ENCODE results near the gene TFF3. TPM values are rescaled to one million over a fixed set of nuclear protein-coding genes. Genes with fewer than 3 reads are reported as not detected.

The TFF3 gene
- polyA plus RNA-seq, 1 donor from 2014 or later = not detected

DNA sequence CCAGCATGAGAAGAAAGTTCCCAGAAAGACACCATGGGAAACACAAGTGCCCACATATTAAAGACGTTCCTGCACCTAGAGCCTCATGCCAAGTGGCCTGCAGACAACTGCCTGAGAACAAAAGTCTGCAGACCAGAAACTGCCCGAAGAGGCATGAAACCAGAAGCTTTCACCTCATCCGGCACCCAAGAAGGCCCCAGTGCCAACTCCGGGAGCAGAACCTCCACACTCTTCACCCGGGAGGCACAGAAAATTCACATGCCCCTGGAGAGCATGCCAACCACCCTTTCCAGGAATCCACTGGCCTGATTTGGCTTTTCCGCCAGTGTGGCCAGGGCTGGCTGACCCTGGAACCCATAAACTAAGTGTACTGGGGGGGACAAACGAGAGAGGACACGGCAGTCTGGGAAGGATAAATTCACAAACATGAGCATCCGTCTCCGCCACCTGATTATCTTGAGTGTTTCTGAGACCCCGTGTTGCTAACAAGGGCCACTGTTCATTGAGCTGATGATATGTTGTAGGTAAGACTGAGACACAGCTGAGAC, 28.8 kb upstream of the TFF3 start:
- no peaks in the 10 kb centered on the region for H4K20me1 ChIP-seq (ENCODE audit: insufficient read depth)
- H3K9me2 ChIP-seq (ENCODE audit: insufficient read depth, low read length) = no peaks in the 10 kb centered on the region
- H3K9ac ChIP-seq (ENCODE audit: low read length) = no peak overlapping the region
- no peaks in the 10 kb centered on the region for H3F3A ChIP-seq (ENCODE audit: insufficient read depth, low read length, poor library complexity, severe bottlenecking)
- no peaks in the 10 kb centered on the region for H3K9me3 ChIP-seq (ENCODE audit: low read length)
- H3K27me3 ChIP-seq (ENCODE audit: insufficient read depth, low read depth, low read length) = no peaks in the 10 kb centered on the region
- no peak overlapping the region for H3K27ac ChIP-seq (ENCODE audit: low read length)
- H3K4me3 ChIP-seq (ENCODE audit: low read length) = no peak overlapping the region
- no peak overlapping the region for H3K4me2 ChIP-seq (ENCODE audit: low read length)
- H3K79me2 ChIP-seq (replicated peaks; ENCODE audit: insufficient read depth, low read length) = no peaks in the 10 kb centered on the region
- TF ChIP-seq SMC3 (conservative IDR thresholded peaks at IDR 0.05; ENCODE audit: poor library complexity) (no peak), RAD21 (conservative IDR thresholded peaks at IDR 0.05) (no peak), TAF1 (IDR thresholded peaks at IDR 0.05; ENCODE audit: low read depth) (no peak)
- H3K36me3 ChIP-seq (ENCODE audit: insufficient read depth, low read length) = no peaks in the 10 kb centered on the region
- no peak overlapping the region for H2AFZ ChIP-seq (ENCODE audit: low read depth, low read length)

DNA sequence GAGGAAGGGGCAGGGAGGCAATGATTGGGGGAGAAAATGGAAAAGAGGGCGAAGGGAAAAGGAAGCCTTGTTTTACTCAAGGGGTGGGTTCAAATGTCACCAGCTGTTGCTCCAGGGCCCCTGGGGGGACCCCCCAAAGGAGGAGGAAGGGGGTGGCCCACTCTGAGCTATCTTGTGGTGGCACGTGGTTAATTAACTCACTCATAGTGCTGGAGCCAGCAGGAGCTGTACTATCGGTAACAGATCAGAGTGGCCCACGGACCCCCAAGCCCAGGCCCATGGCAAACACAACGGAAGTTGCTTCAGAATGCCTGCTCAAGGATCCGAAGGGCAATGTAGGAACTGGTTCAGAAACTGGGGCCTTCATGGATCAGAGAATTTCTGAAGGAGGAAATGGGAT, 28.3 kb upstream of the TFF3 start:
- Histone ChIP-seq H3K36me3 (ENCODE audit: insufficient read depth, low read length) (no peaks in the 10 kb centered on the region), H3K27ac (ENCODE audit: low read length) (no peak overlapping the region), H3K9me3 (ENCODE audit: low read length) (no peaks in the 10 kb centered on the region), H3K27me3 (ENCODE audit: insufficient read depth, low read depth, low read length) (no peaks in the 10 kb centered on the region), H2AFZ (ENCODE audit: low read depth, low read length) (no peak overlapping the region), H3K4me3 (ENCODE audit: low read length) (no peak overlapping the region), H4K20me1 (ENCODE audit: insufficient read depth) (no peaks in the 10 kb centered on the region), H3K79me2 (replicated peaks; ENCODE audit: insufficient read depth, low read length) (no peaks in the 10 kb centered on the region), H3K4me2 (ENCODE audit: low read length) (no peak overlapping the region), H3K9me2 (ENCODE audit: insufficient read depth, low read length) (no peaks in the 10 kb centered on the region), H3F3A (ENCODE audit: insufficient read depth, low read length, poor library complexity, severe bottlenecking) (no peaks in the 10 kb centered on the region), H3K9ac (ENCODE audit: low read length) (no peak overlapping the region)
- TF ChIP-seq RAD21 (conservative IDR thresholded peaks at IDR 0.05) = no peak
- no peak for TF ChIP-seq EZH2 (IDR thresholded peaks at IDR 0.05; ENCODE audit: borderline replicate concordance, insufficient read depth, low read length, poor library complexity, severe bottlenecking)
- no peak for TF ChIP-seq POLR2AphosphoS5 (IDR thresholded peaks at IDR 0.05)
- TF ChIP-seq EP300 (conservative IDR thresholded peaks at IDR 0.05; ENCODE audit: poor library complexity, severe bottlenecking) = no peak
- no peak for TF ChIP-seq SMC3 (conservative IDR thresholded peaks at IDR 0.05; ENCODE audit: poor library complexity)
- TF ChIP-seq, protein P1, sequence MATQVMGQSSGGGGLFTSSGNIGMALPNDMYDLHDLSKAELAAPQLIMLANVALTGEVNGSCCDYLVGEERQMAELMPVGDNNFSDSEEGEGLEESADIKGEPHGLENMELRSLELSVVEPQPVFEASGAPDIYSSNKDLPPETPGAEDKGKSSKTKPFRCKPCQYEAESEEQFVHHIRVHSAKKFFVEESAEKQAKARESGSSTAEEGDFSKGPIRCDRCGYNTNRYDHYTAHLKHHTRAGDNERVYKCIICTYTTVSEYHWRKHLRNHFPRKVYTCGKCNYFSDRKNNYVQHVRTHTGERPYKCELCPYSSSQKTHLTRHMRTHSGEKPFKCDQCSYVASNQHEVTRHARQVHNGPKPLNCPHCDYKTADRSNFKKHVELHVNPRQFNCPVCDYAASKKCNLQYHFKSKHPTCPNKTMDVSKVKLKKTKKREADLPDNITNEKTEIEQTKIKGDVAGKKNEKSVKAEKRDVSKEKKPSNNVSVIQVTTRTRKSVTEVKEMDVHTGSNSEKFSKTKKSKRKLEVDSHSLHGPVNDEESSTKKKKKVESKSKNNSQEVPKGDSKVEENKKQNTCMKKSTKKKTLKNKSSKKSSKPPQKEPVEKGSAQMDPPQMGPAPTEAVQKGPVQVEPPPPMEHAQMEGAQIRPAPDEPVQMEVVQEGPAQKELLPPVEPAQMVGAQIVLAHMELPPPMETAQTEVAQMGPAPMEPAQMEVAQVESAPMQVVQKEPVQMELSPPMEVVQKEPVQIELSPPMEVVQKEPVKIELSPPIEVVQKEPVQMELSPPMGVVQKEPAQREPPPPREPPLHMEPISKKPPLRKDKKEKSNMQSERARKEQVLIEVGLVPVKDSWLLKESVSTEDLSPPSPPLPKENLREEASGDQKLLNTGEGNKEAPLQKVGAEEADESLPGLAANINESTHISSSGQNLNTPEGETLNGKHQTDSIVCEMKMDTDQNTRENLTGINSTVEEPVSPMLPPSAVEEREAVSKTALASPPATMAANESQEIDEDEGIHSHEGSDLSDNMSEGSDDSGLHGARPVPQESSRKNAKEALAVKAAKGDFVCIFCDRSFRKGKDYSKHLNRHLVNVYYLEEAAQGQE (IDR thresholded peaks at IDR 0.05; ENCODE audit: borderline replicate concordance) = no peak
- TF ChIP-seq, protein P2, sequence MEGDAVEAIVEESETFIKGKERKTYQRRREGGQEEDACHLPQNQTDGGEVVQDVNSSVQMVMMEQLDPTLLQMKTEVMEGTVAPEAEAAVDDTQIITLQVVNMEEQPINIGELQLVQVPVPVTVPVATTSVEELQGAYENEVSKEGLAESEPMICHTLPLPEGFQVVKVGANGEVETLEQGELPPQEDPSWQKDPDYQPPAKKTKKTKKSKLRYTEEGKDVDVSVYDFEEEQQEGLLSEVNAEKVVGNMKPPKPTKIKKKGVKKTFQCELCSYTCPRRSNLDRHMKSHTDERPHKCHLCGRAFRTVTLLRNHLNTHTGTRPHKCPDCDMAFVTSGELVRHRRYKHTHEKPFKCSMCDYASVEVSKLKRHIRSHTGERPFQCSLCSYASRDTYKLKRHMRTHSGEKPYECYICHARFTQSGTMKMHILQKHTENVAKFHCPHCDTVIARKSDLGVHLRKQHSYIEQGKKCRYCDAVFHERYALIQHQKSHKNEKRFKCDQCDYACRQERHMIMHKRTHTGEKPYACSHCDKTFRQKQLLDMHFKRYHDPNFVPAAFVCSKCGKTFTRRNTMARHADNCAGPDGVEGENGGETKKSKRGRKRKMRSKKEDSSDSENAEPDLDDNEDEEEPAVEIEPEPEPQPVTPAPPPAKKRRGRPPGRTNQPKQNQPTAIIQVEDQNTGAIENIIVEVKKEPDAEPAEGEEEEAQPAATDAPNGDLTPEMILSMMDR (IDR thresholded peaks at IDR 0.05; ENCODE audit: poor library complexity, severe bottlenecking) = no peak
- no peak for TF ChIP-seq MXI1 (conservative IDR thresholded peaks at IDR 0.05; ENCODE audit: poor library complexity, severe bottlenecking)
- no peak for TF ChIP-seq TAF1 (IDR thresholded peaks at IDR 0.05; ENCODE audit: low read depth)

All from neural cell (in vitro differentiated cells).